SK-N-SH (cell line): ENCODE results near the gene DCX. TPM values are rescaled to one million over a fixed set of nuclear protein-coding genes. Genes with fewer than 3 reads are reported as not detected.

ENCODE experiments used
- CTCF ChIA-PET: fragments of 300-600, 350-600 bp; formaldehyde crosslinking; extraction: SDS; loops from one replicate; lab custom pipeline; 2021; lab: Yijun Ruan, JAX
- POLR2A ChIA-PET: fragments of 350-600 bp; sonication (Branson Sonifier 250); formaldehyde crosslinking; extraction: SDS; loops from one replicate; lab custom pipeline; 2020; ENCODE audit warnings: antibody characterized with exemption, inconsistent platforms; lab: Yijun Ruan, JAX
- DNase-seq: peaks from one replicate; pipeline ENCODE4 v3.0.0; 2012
- H2AFZ ChIP-seq: fragments of 200-600 bp; sonication (generic); 2 replicates; pipeline ENCODE4 v1.8.1; 2016; ENCODE audit warnings: antibody characterized with exemption, mild to moderate bottlenecking, low read depth
- H3F3A ChIP-seq: fragments of 200-600 bp; sonication (generic); replicated peaks from 2 replicates; pipeline ENCODE3; 2016; ENCODE audit warnings: antibody characterized with exemption, mild to moderate bottlenecking; ENCODE audit not compliant: insufficient read depth
- H3K27ac ChIP-seq, 2 experiments: fragments of 200-500 bp in 1 of 2; fragments of 200-600 bp in 1 of 2; sonication (Bioruptor generic) in 1 of 2; sonication (generic), shearing (Covaris generic) in 1 of 2; 2 replicates each; pipeline versions ENCODE4 v1.5.1 to v1.6.1; 2014 to 2016; ENCODE audit warnings: low read depth in 2 of 2, inconsistent platforms in 1 of 2, low read length in 1 of 2, mild to moderate bottlenecking in 1 of 2, mixed read lengths in 1 of 2
- H3K27me3 ChIP-seq: fragments of 200-600 bp; sonication (generic), shearing (Covaris generic); 2 replicates; pipeline ENCODE4 v1.6.1; 2016; ENCODE audit warnings: mixed run types; ENCODE audit not compliant: insufficient read depth
- H3K36me3 ChIP-seq, 2 experiments: fragments of 200-500 bp in 1 of 2; fragments of 200-600 bp in 1 of 2; sonication (Bioruptor generic) in 1 of 2; sonication (generic) in 1 of 2; replicated peaks in 1 of 2; 2 replicates each; pipeline versions ENCODE3 to v1.5.1; 2014 to 2016; ENCODE audit warnings: low read length in 1 of 2, mild to moderate bottlenecking in 1 of 2; ENCODE audit not compliant: insufficient read depth in 2 of 2, control insufficient read depth in 1 of 2
- H3K4me1 ChIP-seq, 2 experiments: fragments of 200-500 bp in 1 of 2; fragments of 200-600 bp in 1 of 2; sonication (Bioruptor generic) in 1 of 2; sonication (generic), shearing (Covaris generic) in 1 of 2; 2 replicates each; pipeline versions ENCODE4 v1.5.1 to v1.6.1; 2014 to 2016; ENCODE audit warnings: low read depth in 1 of 2, low read length in 1 of 2, mixed run types in 1 of 2; ENCODE audit not compliant: insufficient read depth in 2 of 2, control insufficient read depth in 1 of 2
- H3K4me2 ChIP-seq: fragments of 200-600 bp; sonication (generic), shearing (Covaris generic); 2 replicates; pipeline ENCODE4 v1.6.1; 2017; ENCODE audit warnings: mixed run types
- H3K4me3 ChIP-seq, 2 experiments: fragments of 200-500 bp in 1 of 2; fragments of 200-600 bp in 1 of 2; sonication (Bioruptor generic) in 1 of 2; sonication (generic), shearing (Covaris generic) in 1 of 2; 2 replicates each; pipeline versions ENCODE4 v1.5.1 to v1.8.1; 2014 to 2016; ENCODE audit warnings: low read depth in 2 of 2, inconsistent platforms in 1 of 2, low read length in 1 of 2, mild to moderate bottlenecking in 1 of 2, mixed read lengths in 1 of 2, moderate library complexity in 1 of 2
- H3K79me2 ChIP-seq: fragments of 200-600 bp; sonication (generic); 2 replicates; pipeline ENCODE4 v1.8.1; 2017; ENCODE audit warnings: mild to moderate bottlenecking; ENCODE audit not compliant: insufficient read depth
- H3K9ac ChIP-seq: fragments of 200-600 bp; sonication (generic); 2 replicates; pipeline ENCODE4 v1.6.1; 2017; ENCODE audit warnings: mixed run types
- H3K9me2 ChIP-seq: fragments of 200-600 bp; sonication (generic); 2 replicates; pipeline ENCODE4 v1.6.1; 2017; ENCODE audit warnings: mixed run types
- H3K9me3 ChIP-seq: fragments of 200-600 bp; sonication (generic); 2 replicates; pipeline ENCODE4 v1.6.1; 2017; ENCODE audit warnings: mixed run types, mild to moderate bottlenecking, moderate library complexity
- H4K20me1 ChIP-seq: fragments of 200-600 bp; sonication (generic); 2 replicates; pipeline ENCODE4 v1.6.1; 2017; ENCODE audit warnings: mild to moderate bottlenecking, mixed run types; ENCODE audit not compliant: insufficient read depth
- CTCF ChIP-seq: fragments of 200-600 bp; sonication (generic); IDR thresholded peaks from 2 replicates; pipeline ENCODE4 v1.6.1; 2017; ENCODE audit warnings: antibody characterized with exemption, mild to moderate bottlenecking, moderate library complexity
- EP300 ChIP-seq, 2 experiments: IDR thresholded peaks; 2 replicates each; pipeline versions ENCODE4 v1.4.0 to v1.6.1; 2012; ENCODE audit warnings: borderline replicate concordance in 1 of 2, low read depth in 1 of 2, low read length in 1 of 2
- EZH2phosphoT487 ChIP-seq: fragments of 200-600 bp; sonication (generic); IDR thresholded peaks from 2 replicates; pipeline ENCODE4 v1.6.1; 2017; ENCODE audit warnings: low read depth, mixed run types, mild to moderate bottlenecking, antibody characterized with exemption, moderate library complexity, borderline replicate concordance
- FOSL2 ChIP-seq: IDR thresholded peaks from 2 replicates; pipeline ENCODE4 v1.4.0; 2012; ENCODE audit warnings: low read depth, mild to moderate bottlenecking, moderate library complexity, borderline replicate concordance
- FOXM1 ChIP-seq: IDR thresholded peaks from 2 replicates; pipeline ENCODE4 v1.4.0; 2012; ENCODE audit warnings: low read depth, mild to moderate bottlenecking
- GATA2 ChIP-seq: sonication (generic); formaldehyde crosslinking; IDR thresholded peaks from 2 replicates; pipeline ENCODE4 v1.5.0; 2020; ENCODE audit warnings: mild to moderate bottlenecking, missing genetic modification reagents
- IRF3 ChIP-seq: fragments of 150-350 bp; IDR thresholded peaks from 2 replicates; pipeline ENCODE4 v1.6.1; 2016; ENCODE audit warnings: mild to moderate bottlenecking, low read depth, low read length
- JUND ChIP-seq: IDR thresholded peaks from 2 replicates; pipeline ENCODE4 v1.4.0; 2012
- MEF2A ChIP-seq: IDR thresholded peaks from 2 replicates; pipeline ENCODE4 v1.4.0; 2012; ENCODE audit warnings: low read depth, borderline replicate concordance
- NFIC ChIP-seq: IDR thresholded peaks from 2 replicates; pipeline ENCODE4 v1.4.0; 2012; ENCODE audit warnings: borderline replicate concordance
- PBX3 ChIP-seq: IDR thresholded peaks from 2 replicates; pipeline ENCODE4; 2012
- POLR2AphosphoS5 ChIP-seq: IDR thresholded peaks from 2 replicates; pipeline ENCODE4 v1.6.1; 2012; ENCODE audit warnings: low read depth, low read length
- RAD21 ChIP-seq: IDR thresholded peaks from 2 replicates; pipeline ENCODE4 v1.6.1; 2012; ENCODE audit warnings: mild to moderate bottlenecking, low read length
- RCOR1 ChIP-seq: fragments of 150-350 bp; IDR thresholded peaks from 2 replicates; pipeline ENCODE4 v1.6.1; 2017; ENCODE audit warnings: antibody characterized with exemption, low read length
- RFX5 ChIP-seq: IDR thresholded peaks from 2 replicates; pipeline ENCODE4 v1.6.1; 2012; ENCODE audit warnings: mild to moderate bottlenecking, improper control_type of control experiment, low read length
- SIN3A ChIP-seq: IDR thresholded peaks from 2 replicates; pipeline ENCODE4 v1.6.1; 2012; ENCODE audit warnings: low read depth, mild to moderate bottlenecking, low read length, moderate library complexity, borderline replicate concordance
- SMC3 ChIP-seq: IDR thresholded peaks from 2 replicates; pipeline ENCODE4 v1.6.1; 2012; ENCODE audit warnings: low read depth, low read length, improper control_type of control experiment
- TCF12 ChIP-seq: IDR thresholded peaks from 2 replicates; pipeline ENCODE4 v1.4.0; 2012
- USF2 ChIP-seq: fragments of 150-350 bp; IDR thresholded peaks from 2 replicates; pipeline ENCODE4 v1.6.1; 2017; ENCODE audit warnings: antibody characterized with exemption, low read length, low read depth, borderline replicate concordance
- YY1 ChIP-seq: IDR thresholded peaks from 2 replicates; pipeline ENCODE4 v1.4.0; 2012; ENCODE audit warnings: low read depth, mild to moderate bottlenecking
- ZBTB33 ChIP-seq: IDR thresholded peaks from 2 replicates; pipeline ENCODE4 v1.4.0; 2012; ENCODE audit warnings: low read depth, borderline replicate concordance
- polyA plus RNA-seq, 3 experiments: library from polyadenylated mRNA; depleted of rRNA; stranded (reverse); fragments of >200 nt; gene quantifications; 2 replicates each; pipeline ENCODE4 v1.2.3, GENCODE V29; 2012

The DCX gene
- polyA plus RNA-seq, 1 of the 3 experiments (the other 2 are of a cell fraction), result 0.26 TPM

- no peak for TF ChIP-seq USF2
- no peak for TF ChIP-seq TCF12
- TF ChIP-seq NFIC, result no peak
Observed at GRCh38 chrX:111336141-111336540, 75.9 kb downstream of the DCX start (continued).

GRCh38 chrX:111329370-111329769, 82.6 kb downstream of the DCX start:
- no peaks in the 10 kb centered on the region; the same call in 1 of the 2 replicates for H3K27me3 ChIP-seq
- no peak for DNase-seq
- H3K79me2 ChIP-seq, result no peaks in the 10 kb centered on the region
- H3K4me1 ChIP-seq, result no peaks in the 10 kb centered on the region
- CTCF ChIA-PET, result no interaction called here
- no peak overlapping the region for H3K27ac ChIP-seq
- H2AFZ ChIP-seq, result no peak overlapping the region
- no peaks in the 10 kb centered on the region for H3K9me2 ChIP-seq
- no peaks in the 10 kb centered on the region for H3K9me3 ChIP-seq
- no peak overlapping the region for H3K4me2 ChIP-seq
- no peak for TF ChIP-seq FOSL2
- no peak for TF ChIP-seq YY1
- no peak for TF ChIP-seq FOXM1
- no peak for TF ChIP-seq GATA2 (CRISPR knock-in tag)
- no peak for TF ChIP-seq RAD21
- TF ChIP-seq IRF3, result no peak
- TF ChIP-seq RCOR1, result no peak
- no peak for TF ChIP-seq CTCF
- TF ChIP-seq ZBTB33, result no peak
- TF ChIP-seq JUND, result no peak
- TF ChIP-seq SIN3A, result no peak
- no peak for TF ChIP-seq PBX3
- TF ChIP-seq RFX5, result no peak
- no peak for TF ChIP-seq POLR2AphosphoS5
- TF ChIP-seq SMC3, result no peak
- TF ChIP-seq EP300 (IDR thresholded peaks at IDR 0.05; ENCODE audit: borderline replicate concordance in 1 of 2, low read depth in 1 of 2, low read length in 1 of 2), result no peak
- no peak for TF ChIP-seq EZH2phosphoT487
- no peak for TF ChIP-seq MEF2A
- H3K36me3 ChIP-seq, result no peaks in the 10 kb centered on the region
- H4K20me1 ChIP-seq, result no peaks in the 10 kb centered on the region
- H3K9ac ChIP-seq, result no peak overlapping the region
- no peaks in the 10 kb centered on the region for H3F3A ChIP-seq
- POLR2A ChIA-PET, result no interaction called here
- H3K4me3 ChIP-seq, result no peak overlapping the region
